HG03060 (cell line): Measurements from ENCODE around the gene OBP2B.
"Not testable (repeated sequence)": the region's sequence is repeated elsewhere in the genome, so short reads cannot be mapped to it uniquely, and the experiment has no call there.

Experiments used
- ATAC-seq: cut with Tn5 transposase; IDR thresholded peaks from one replicate; pipeline ENCODE4 v1.9.1; 2021; ENCODE audit warnings: low read depth, moderate number of reproducible peaks; ENCODE audit not compliant: unreplicated experiment

OBP2B gene

GRCh38 chr9:133208880-133209300, at the start of gene OBP2B:
Gene OBP2B (minus strand): TSS chr9:133209250. CDS start chr9:133209199, 51 bp downstream.
- ATAC-seq = not testable (repeated sequence)

- ATAC-seq = no peak
These were observed 49.3 kb upstream of the OBP2B start for GRCh38 chr9:133258061-133259015.

- ATAC-seq = no peak
These were observed 48.5 kb upstream of the OBP2B start for GRCh38 chr9:133257465-133257956.

- ATAC-seq = no peak
These were observed 47.6 kb upstream of the OBP2B start for GRCh38 chr9:133256686-133257091.

GRCh38 chr9:133256136-133256461, 47.0 kb upstream of the OBP2B start:
- ATAC-seq = no peak

GRCh38 chr9:133255371-133256135, 46.5 kb upstream of the OBP2B start:
- no peak for ATAC-seq

- no peak for ATAC-seq
These were observed 45.4 kb upstream of the OBP2B start for GRCh38 chr9:133254471-133254870.

- no peak for ATAC-seq
These were observed 44.2 kb upstream of the OBP2B start for GRCh38 chr9:133253268-133253667.

GRCh38 chr9:133252301-133253020, 43.4 kb upstream of the OBP2B start:
- ATAC-seq = no peak

GRCh38 chr9:133251773-133252172, 42.7 kb upstream of the OBP2B start:
- no peak for ATAC-seq

- not testable (repeated sequence) for ATAC-seq
These were observed 42.2 kb upstream of the OBP2B start for GRCh38 chr9:133251221-133251620.

GRCh38 chr9:133250741-133251170, 41.7 kb upstream of the OBP2B start:
- no peak for ATAC-seq

GRCh38 chr9:133249337-133249736, 40.3 kb upstream of the OBP2B start:
- ATAC-seq = no peak

- no peak for ATAC-seq
These were observed 39.8 kb upstream of the OBP2B start for GRCh38 chr9:133248726-133249295.

- ATAC-seq = no peak
These were observed 38.6 kb upstream of the OBP2B start for GRCh38 chr9:133247632-133248031.

- no peak for ATAC-seq
These were observed 37.9 kb upstream of the OBP2B start for GRCh38 chr9:133246991-133247390.

- no peak for ATAC-seq
These were observed 37.5 kb upstream of the OBP2B start for GRCh38 chr9:133246562-133246961.

- no peak for ATAC-seq
These were observed 33.9 kb upstream of the OBP2B start for GRCh38 chr9:133242991-133243390.

GRCh38 chr9:133242241-133242640, 33.2 kb upstream of the OBP2B start:
- no peak for ATAC-seq

- ATAC-seq = no peak
These were observed 30.6 kb upstream of the OBP2B start for GRCh38 chr9:133239533-133240090.
